ENCODE data around the gene LRRC8E.
A peak's percentile ranks its signal among the peaks of the same experiment; 100 is the strongest.

Gene LRRC8E

GRCh38 chr19:7883796-7884570, 4.3 kb upstream of the LRRC8E start:
- FAIRE-seq, result no peak
- no peak for DNase-seq (ENCODE audit: low spot score)

- FAIRE-seq (no peak), DNase-seq (ENCODE audit: low spot score) (no peak)
These were observed 2.5 kb upstream of the LRRC8E start for GRCh38 chr19:7885818-7886217.

DNA sequence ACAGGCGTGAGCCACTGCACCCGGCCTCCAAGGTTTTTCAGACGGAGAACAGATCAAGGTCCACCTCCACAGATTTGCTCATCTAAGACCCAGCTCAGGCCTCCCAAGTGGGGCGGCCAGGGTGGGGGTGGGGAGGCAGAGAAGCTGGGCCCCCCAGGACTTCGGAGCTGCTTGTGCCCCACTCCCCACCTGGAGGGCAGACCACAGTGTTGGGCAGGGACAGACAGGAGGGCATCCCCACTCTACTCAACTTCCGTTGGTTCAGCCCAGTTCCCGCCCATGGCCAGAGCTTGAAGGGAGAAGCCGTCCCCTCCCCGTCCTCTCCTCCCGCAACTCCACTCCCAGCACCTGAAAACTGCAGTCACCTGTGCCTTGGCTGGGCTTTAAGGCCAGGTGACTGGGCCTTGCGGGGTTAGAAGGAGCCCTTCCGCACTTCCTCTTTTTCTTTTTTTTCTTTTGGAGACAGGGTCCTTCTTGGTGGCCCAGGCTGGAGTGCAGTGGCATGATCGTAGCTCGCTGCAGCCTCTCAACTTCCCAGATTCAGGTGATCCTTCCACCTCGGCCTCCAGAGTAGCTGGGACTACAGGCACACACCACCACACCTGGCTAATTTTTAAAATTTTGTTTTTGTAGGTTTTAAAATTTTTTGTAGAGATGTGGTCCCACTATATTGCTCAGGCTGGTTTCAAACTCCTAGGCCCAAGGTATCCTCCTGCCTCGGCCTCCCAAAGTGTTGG, 734 bp upstream of the LRRC8E start:
- FAIRE-seq (no peak), DNase-seq (ENCODE audit: low spot score) (no peak)

DNA sequence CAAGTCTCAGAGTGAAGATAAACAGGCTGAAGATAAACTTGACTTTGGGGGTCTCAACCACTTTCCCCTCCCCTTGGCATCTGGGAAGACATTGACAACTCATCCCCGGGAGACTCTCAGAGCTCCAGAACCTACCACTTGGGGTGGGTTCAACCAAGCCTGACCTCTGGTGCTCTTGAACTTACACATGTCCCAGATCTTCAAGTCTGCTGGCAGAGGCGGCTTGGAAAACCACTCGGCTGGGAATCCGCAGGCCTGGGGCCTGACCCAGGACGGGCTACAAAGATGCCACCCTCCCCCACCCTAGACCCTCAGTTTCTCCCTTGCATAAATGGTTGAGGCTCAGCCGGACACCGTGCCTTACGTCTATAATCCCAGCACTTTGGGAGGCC, 512 bp downstream of the LRRC8E start:
- FAIRE-seq (no peak), DNase-seq (ENCODE audit: low spot score) (no peak)

DNA sequence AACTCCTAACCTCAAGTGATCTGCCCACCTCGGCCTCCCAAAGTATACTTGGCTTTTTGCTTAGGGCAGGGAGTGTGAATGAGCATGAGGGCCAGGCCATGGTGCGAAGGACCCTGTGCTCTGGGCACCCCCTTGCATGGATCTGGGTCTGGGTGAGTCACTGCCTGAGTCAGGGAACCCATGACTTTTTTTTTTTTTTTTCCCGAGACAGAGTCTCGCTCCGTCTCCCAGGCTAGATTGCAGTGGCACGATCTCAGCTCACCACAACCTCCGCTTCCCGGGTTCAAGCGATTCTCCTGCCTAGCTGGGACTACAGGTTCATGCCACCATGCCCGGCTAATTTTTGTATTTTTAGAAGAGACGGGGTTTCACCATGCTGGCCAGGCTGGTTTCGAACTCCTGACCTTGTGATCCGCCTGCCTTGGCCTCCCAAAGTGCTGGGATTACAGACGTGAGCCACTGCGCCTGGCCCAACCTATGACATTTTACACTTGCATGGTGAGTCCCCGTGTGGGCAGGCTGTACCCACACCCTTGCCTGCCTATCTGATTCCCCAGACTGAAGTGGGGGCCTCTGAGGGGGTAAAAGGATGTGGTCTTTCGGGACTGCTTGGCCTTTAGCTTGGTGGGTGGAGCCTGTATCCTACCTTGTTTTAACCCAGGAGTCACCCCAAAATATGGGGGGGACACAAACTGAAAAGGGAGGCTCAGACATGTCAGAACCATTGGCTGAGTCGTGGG, 5.2 kb downstream of the LRRC8E start:
- DNase-seq (ENCODE audit: low spot score), result peak; percentile 71
- FAIRE-seq, result peak; percentile 76

DNA sequence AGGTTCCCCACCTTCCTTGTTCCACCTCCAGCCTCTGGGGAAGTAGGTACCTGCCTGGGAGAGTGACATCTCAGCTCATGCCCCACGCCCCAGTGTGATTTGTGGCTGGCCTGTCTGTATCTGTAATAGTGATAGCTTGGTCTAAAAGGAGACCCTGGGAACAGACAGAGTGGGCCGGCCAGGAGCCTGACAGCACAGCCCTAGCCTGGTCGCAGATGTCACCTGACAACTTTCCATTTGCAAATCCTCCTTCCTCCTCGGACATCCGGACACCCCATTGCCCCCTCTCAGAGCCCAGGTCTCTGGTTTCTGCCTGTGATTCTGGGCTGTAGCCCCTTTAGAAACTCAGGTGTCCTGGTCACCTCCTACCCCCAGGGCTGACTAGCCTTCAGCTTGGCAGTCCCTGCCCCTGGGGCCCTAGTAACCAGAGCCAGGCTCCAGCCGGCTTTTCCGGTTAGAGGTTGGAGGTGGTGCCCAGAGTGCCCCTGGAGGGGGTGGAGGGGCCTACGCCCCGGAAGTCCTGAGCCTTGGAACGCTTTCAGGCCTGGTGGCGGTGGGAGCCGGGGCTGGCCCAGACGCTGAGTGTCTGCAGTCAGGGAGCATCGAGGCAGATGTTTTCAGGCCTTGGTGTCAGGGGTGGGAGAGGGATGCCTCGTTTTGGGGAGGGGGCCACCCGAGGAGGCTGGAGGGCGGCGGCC, 6.5 kb downstream of the LRRC8E start:
- DNase-seq (ENCODE audit: low spot score) (no peak), FAIRE-seq (no peak)

DNA sequence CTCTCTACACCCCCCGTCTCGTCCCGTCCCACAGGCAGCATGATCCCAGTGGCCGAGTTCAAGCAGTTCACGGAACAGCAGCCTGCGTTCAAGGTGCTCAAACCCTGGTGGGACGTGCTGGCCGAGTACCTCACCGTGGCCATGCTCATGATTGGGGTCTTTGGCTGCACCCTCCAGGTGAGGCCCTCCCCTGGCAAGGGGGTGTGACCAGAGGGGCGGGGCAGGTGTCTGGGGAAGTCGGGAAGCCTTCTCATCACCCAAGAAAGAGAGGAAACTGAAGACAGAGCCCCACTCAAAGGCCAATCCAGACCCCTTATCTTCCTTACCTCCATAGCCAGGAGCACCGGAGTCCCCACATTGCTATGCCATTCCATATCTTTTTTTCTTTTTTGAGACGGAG, 7.3 kb downstream of the LRRC8E start:
- DNase-seq (ENCODE audit: low spot score) (no peak), FAIRE-seq (no peak)

DNA sequence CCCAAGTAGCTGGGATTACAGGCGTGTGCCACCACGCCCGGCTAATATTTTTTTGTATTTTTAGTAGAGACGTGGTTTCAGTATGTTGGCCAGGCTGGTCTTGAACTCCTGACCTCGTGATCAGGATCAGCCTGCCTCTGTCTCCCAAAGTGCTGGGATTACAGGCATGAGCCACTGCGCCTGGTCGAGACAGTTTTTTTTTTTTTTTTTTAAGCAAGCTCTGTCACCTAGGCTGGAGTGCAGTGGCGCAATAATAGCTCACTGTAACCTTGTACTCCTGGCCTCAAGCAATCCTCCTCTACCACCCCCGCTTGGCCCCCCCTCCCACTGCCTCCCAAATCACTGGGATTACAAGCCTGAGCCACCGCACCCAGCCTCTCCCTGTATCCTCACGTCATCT, 9.0 kb downstream of the LRRC8E start:
- FAIRE-seq, result no peak
- DNase-seq (ENCODE audit: low spot score), result no peak

- FAIRE-seq (no peak), DNase-seq (ENCODE audit: low spot score) (no peak)
These were observed 10.7 kb downstream of the LRRC8E start for GRCh38 chr19:7898967-7899366.

- FAIRE-seq (no peak), DNase-seq (ENCODE audit: low spot score) (no peak)
These were observed 11.6 kb downstream of the LRRC8E start for GRCh38 chr19:7899751-7900378.

- DNase-seq (ENCODE audit: low spot score) (no peak), FAIRE-seq (no peak)
These were observed 12.1 kb downstream of the LRRC8E start for GRCh38 chr19:7900401-7900870.

- DNase-seq (ENCODE audit: low spot score), result no peak
- no peak for FAIRE-seq
These were observed 12.6 kb downstream of the LRRC8E start for GRCh38 chr19:7900931-7901330.

DNA sequence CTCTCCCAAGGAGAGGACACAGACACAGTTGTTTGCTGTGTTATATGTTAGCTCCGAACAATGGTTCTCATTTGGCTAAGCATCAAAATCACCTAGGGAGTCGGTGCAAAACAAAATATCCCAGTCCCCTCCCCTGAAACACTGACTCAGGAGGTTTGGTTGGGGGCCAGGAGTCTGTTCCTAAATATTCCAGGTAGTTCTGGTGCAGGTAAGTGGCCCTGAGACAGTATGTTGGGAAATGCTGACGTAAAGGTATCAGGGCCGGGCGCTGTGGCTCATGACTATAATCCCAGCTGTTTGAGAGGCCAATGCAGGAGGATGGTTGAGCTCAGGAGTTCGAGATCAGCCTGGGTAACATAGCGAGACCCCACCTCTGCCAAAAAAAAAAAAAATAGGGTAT, 13.0 kb downstream of the LRRC8E start:
- DNase-seq (ENCODE audit: low spot score) (no peak), FAIRE-seq (no peak)

DNA sequence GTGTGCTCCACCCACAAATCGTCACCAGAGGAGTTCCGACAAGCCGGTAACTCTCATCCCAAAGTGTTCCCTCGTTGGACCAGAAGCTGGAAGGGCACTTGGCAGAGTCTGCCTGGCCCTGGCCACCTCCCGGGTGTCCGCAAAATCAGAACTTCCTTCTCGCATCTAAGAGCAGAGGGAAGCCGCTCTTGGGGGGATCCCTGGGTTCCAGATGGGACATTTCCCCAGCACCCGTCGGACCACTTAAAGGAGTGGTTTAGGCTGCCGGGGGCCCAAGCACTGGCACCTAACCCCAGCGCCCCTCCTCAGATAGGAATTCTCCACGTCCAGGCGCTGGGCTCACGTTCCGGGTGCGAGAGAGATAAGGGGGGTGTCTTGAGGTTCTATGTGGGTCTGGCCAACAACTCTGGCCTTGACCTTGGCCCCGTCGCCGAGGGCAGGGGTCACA, 14.5 kb downstream of the LRRC8E start:
- no peak for DNase-seq (ENCODE audit: low spot score)
- FAIRE-seq, result no peak

GRCh38 chr19:7903244-7904073, 15.1 kb downstream of the LRRC8E start, which contains the start of gene MAP2K7:
Gene MAP2K7, plus strand, starts transcription at chr19:7903877. Its CDS starts 68 bp downstream, at chr19:7903945.
- FAIRE-seq, result peak; percentile 88

DNA sequence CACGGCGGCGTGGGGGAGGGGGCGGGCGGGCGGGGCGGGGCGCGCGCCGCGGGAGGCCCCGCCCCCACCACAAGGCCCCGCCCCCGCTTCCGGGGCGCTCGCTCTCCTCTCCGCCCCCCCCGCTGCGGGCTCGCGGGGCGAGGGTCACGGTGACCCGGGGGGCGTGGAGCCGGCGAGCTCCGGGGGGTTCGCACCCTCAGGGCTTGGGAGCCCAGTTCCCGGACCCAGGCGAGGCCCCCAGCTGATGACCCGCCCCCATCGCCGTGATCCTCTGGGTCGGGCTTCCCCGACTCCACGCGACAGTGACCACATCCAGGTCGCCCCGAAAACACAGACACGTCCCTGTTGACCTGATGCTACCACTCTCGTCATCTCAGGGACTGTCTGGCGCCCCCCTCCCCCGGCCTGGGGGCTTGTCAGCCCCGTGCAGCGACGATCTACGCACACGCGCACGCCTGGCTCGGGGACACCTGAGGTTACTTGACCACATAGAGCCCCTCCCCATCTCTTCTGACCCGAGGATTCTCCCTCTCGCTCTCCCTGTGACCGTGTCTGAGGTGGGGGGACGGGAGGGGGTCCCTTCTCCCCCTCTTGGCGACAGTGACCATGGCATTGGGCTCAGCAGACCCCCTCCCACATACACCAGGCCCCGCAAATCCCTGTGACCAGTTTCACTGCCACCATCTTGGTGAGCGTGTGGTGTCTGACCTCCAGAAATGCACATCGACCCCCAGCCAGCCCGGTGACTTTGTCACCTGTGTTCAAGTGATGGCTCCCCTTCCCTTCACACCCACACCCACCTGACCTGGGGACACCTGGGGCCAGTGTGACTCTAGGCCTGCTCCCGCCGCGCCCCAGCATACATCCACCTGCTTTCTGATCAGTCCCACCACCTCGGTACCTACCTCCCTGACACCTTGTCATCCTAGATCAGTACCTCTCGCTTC, 16.0 kb downstream of the LRRC8E start:
- no peak for DNase-seq (ENCODE audit: low spot score)
- no peak for FAIRE-seq

More at GRCh38 chr19:7903244-7904073, 15.1 kb downstream of the LRRC8E start, which contains the start of gene MAP2K7:
- peak; percentile 99 for DNase-seq (ENCODE audit: low spot score)

- FAIRE-seq, result no peak
- no peak for DNase-seq (ENCODE audit: low spot score)
These were observed 17.0 kb downstream of the LRRC8E start for GRCh38 chr19:7905268-7905667.

GRCh38 chr19:7905859-7906258, 17.5 kb downstream of the LRRC8E start:
- DNase-seq (ENCODE audit: low spot score), result no peak

DNA sequence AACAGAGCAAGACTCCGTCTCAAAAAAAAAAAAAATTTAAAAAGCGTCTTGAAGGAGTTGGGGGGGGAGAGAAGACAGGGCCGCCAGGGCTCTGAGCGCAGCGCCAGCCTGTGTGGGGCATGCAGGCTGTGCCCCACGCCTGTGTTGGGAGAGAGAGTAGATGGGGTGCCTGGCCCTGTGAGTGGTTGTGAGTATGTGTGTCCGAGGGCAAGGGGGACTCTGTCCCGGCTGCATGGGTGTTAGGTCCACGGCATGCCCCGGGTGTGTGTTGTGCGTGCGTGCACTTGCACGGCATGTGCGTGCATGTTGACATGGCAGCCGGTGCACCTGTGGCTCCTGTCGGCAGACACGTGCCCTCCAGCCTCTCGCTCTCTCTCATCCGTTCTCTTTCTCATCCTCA, 18.8 kb downstream of the LRRC8E start:
- DNase-seq (ENCODE audit: low spot score), result no peak
- FAIRE-seq, result no peak

More at GRCh38 chr19:7905859-7906258, 17.5 kb downstream of the LRRC8E start:
- FAIRE-seq, result no peak

Data from RCC 7860 (cell line).